Osteocyte (in vitro differentiated cells): Measurements from ENCODE around the gene RHCE. TPM values are rescaled to one million over a fixed set of nuclear protein-coding genes. Genes with fewer than 3 reads are reported as not detected.
"Not testable (repeated sequence)": the region's sequence is repeated elsewhere in the genome, so short reads cannot be mapped to it uniquely, and the experiment has no call there.

Experiments
- DNase-seq: peaks from one replicate; pipeline ENCODE4 v3.0.0; 2021; ENCODE audit warnings: mixed read lengths; ENCODE audit not compliant: unreplicated experiment; ENCODE audit errors: extremely low spot score
- H3K27ac Mint-ChIP-seq: one replicate; pipeline ENCODE4 v1.8.0; 2021; ENCODE audit warnings: mild to moderate bottlenecking, mixed read lengths; ENCODE audit not compliant: unreplicated experiment
- H3K27me3 Mint-ChIP-seq: one replicate; pipeline ENCODE4 v1.8.0; 2021; ENCODE audit warnings: mixed read lengths; ENCODE audit not compliant: unreplicated experiment
- H3K36me3 Mint-ChIP-seq: one replicate; pipeline ENCODE4 v1.8.0; 2021; ENCODE audit warnings: mixed read lengths; ENCODE audit not compliant: unreplicated experiment
- H3K4me1 Mint-ChIP-seq: one replicate; pipeline ENCODE4 v1.8.0; 2021; ENCODE audit warnings: mixed read lengths; ENCODE audit not compliant: unreplicated experiment
- H3K4me3 Mint-ChIP-seq: one replicate; pipeline ENCODE4 v1.8.0; 2021; ENCODE audit warnings: mild to moderate bottlenecking, moderate library complexity, mixed read lengths; ENCODE audit not compliant: unreplicated experiment
- H3K9me3 Mint-ChIP-seq: one replicate; pipeline ENCODE4 v1.8.0; 2021; ENCODE audit warnings: mixed read lengths; ENCODE audit not compliant: unreplicated experiment
- total RNA-seq: library from RNA; stranded (reverse); gene quantifications from 2 replicates; pipeline ENCODE4 v1.2.1, GENCODE V29; 2021
- TF ChIP-seq, protein P1 (sequence below): fragments of 200-600 bp; sonication (generic); IDR thresholded peaks from 2 replicates; pipeline ENCODE4 v1.5.0; 2021; ENCODE audit warnings: antibody characterized with exemption, mild to moderate bottlenecking, moderate library complexity

RHCE gene
- total RNA-seq, 1 donor from 2014 or later = 0.40 TPM

DNA sequence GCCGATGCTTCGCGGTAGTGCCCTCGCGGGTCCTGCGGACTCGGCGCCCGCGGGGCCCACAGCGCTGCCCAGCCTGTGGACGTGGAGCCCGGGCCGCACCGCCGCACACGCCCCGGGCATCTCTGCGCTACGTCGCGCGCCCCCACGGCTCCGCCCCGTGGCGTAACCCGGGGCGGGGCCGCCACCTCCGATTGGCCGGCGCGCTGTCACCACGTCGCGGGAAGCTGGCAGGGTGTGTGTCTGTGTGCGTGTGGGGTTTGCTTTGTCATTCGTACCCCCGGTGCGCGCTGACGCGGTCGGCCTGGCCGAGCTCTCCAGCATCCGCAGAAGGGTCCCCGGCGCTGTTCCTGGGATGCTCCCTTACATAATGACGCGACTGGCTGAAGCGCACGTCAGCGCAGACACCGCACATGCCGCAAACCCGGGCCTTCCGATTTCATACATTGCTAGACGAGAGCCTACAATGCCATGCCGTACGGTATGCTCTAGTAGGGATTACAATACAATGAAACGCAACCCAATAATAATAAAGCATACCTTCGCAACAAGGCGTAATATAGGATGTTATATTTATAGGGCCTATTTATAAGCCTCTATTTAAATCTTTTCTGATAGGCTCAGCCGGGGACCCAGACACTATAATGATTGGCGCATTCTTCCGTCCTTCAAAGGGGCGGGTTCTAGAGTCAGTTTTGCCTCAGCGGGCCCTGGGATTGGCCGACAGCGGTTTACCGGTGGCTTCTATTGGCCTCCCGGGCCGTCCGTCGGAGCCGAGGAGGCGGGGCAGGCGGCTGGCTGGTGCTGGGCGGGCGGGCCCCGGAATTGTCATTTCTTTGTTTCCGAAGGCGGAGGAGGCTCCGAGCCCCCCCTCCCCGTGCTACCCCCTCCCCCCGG, 9.7 kb upstream of the RHCE start, which contains the start of gene MACO1:
TSS of gene MACO1 (plus strand) at position 825 of the 894 bp plus-strand sequence. CDS start 202 bp downstream, outside the sequence.
- TF ChIP-seq, protein P1, sequence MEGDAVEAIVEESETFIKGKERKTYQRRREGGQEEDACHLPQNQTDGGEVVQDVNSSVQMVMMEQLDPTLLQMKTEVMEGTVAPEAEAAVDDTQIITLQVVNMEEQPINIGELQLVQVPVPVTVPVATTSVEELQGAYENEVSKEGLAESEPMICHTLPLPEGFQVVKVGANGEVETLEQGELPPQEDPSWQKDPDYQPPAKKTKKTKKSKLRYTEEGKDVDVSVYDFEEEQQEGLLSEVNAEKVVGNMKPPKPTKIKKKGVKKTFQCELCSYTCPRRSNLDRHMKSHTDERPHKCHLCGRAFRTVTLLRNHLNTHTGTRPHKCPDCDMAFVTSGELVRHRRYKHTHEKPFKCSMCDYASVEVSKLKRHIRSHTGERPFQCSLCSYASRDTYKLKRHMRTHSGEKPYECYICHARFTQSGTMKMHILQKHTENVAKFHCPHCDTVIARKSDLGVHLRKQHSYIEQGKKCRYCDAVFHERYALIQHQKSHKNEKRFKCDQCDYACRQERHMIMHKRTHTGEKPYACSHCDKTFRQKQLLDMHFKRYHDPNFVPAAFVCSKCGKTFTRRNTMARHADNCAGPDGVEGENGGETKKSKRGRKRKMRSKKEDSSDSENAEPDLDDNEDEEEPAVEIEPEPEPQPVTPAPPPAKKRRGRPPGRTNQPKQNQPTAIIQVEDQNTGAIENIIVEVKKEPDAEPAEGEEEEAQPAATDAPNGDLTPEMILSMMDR = no peak
- peak; percentile 99 for DNase-seq
- Mint-ChIP-seq H3K9me3 (no peaks in the 10 kb centered on the region), H3K27ac (peak within 1 kb of the TSS; percentile 97), H3K27me3 (no peaks in the 10 kb centered on the region), H3K36me3 (no peaks in the 10 kb centered on the region), H3K4me3 (peak within 1 kb of the TSS; percentile 91), H3K4me1 (peaks cover 47% of the 10 kb centered on the region)

DNA sequence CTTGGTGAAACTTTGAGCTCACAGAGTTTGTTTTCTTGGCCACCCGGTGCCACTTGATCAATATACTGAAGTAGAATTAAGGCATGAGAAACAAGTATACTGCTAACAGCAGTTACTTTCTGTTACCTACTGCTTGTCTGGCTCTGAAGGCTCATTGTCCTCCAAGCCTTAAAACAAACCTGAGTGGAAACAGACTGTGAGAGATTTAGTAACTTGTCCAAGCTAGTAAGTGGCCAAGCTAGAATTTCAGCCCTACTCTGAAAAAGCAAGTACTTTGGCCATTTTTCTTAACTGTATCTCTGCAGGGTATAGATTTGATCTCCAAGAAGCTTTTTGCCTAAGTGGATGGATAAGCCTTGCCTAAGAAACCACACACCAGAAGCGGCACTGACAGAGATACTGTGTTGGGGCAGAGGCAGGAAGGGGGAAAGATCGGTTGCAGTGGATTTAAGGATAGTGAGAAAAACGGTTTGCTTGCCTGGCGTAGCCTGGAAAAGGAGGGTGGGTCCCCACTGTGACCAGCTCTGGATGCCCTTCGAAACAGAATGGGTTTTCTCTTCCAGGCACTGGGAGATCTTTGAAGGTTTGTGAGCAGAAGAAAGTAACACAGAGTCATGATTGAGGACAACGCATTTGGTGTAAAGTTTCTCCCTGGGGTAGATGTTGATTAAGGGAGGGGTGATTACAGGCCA, 8.0 kb upstream of the RHCE start:
- Mint-ChIP-seq H3K36me3 (no peaks in the 10 kb centered on the region), H3K27me3 (no peaks in the 10 kb centered on the region), H3K4me3 (peak overlapping the region; percentile 57), H3K4me1 (peaks cover 30% of the 10 kb centered on the region), H3K27ac (peak overlapping the region; percentile 16), H3K9me3 (no peaks in the 10 kb centered on the region)
- no peak for DNase-seq
- TF ChIP-seq, protein P1 = no peak

DNA sequence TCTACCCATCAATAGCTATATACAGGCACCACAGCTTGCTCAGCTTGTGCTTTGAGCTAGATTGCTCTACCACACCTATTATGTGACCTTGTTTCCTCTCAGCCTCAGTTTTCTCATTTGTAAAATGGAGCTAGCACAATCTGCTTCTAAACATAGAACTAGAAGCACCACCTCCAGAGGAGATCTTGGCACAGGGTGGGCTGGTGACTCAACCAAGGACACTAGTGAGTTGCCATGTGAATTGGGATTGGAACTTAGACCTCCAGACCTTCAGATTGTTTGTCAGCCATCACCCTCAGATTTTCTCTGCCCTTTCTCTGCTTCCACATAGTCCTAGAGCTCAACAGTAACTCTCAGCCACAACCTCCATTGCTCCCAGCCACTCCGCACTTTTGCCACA, 7.1 kb upstream of the RHCE start:
- DNase-seq = no peak
- Mint-ChIP-seq H3K4me3 (no peak overlapping the region), H3K4me1 (peaks cover 21% of the 10 kb centered on the region), H3K27ac (no peak overlapping the region), H3K36me3 (no peaks in the 10 kb centered on the region), H3K27me3 (no peaks in the 10 kb centered on the region), H3K9me3 (no peaks in the 10 kb centered on the region)
- TF ChIP-seq, protein P1 = no peak

DNA sequence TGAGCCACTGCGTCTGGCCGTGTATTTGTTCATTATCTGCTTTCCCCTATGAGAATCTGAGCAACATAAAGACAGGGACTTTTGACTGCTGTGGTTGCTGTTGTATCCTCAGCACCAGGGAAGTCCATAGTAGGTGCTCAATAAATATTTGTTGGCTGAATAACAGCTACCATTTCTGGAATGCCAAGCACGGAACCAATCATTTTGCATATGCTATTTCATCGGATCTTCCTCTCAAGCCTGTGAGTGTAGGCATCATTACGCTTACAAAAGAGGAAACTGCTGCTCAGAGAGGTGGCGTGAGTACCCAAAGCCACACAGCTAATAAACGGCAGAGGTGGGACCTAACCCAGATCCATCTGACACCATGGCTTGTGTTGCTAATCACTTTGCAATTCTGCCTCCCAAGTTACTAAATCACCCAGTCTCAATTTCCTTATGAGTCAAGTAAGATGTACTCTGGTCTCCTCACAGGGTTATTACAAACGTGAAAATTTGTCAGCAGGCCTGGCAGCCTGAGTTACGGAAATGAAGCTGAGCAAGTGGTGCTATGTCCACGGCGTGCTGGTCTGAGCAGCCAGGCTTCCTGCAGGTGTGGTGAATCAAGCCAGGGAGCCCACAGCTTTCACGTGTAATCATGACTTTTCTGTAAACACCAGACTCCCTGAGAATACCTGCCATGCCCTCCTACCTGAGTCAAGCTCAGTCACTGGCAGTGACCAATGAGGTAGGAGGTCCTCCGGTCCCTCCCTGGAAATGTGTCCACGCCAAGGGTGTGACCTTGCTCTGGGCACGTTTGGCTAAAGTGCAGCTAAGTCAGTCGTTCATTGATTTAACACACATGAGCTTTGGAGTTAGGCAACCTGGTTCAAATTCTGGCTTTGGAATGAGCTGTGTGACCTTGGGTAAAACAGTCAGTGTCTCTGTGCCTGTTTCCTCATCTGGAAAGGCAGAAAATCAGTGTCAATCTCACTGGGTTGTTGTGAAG, 4.8 kb upstream of the RHCE start:
- Mint-ChIP-seq H3K4me1 (peaks cover 9% of the 10 kb centered on the region), H3K27ac (no peak overlapping the region), H3K9me3 (no peaks in the 10 kb centered on the region), H3K36me3 (no peaks in the 10 kb centered on the region), H3K4me3 (no peak overlapping the region), H3K27me3 (no peaks in the 10 kb centered on the region)
- DNase-seq = no peak
- TF ChIP-seq, protein P1 = no peak

DNA sequence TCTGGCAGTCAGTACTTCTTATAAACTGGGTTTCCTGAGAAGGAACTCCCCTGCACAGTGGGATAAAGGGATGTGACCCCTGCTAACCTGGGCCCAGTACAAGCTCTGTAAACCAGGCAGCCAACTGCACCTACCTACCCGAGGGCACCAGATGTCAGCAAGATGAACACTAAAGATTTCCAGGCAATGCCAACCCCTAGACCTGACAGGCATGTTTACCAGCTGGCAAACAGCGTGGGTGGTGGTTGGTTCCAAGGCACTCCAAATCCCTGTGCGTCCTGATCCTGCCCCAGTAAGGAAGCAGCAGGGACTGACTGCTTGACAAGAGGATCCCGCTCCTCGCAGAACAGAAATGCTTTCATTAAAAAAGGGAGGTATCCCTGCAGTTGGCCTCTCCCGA, 2.6 kb upstream of the RHCE start:
- H3K9me3 Mint-ChIP-seq, H3K27me3 Mint-ChIP-seq, H3K4me1 Mint-ChIP-seq, DNase-seq, H3K36me3 Mint-ChIP-seq, H3K27ac Mint-ChIP-seq, H3K4me3 Mint-ChIP-seq: not testable (repeated sequence)

DNA sequence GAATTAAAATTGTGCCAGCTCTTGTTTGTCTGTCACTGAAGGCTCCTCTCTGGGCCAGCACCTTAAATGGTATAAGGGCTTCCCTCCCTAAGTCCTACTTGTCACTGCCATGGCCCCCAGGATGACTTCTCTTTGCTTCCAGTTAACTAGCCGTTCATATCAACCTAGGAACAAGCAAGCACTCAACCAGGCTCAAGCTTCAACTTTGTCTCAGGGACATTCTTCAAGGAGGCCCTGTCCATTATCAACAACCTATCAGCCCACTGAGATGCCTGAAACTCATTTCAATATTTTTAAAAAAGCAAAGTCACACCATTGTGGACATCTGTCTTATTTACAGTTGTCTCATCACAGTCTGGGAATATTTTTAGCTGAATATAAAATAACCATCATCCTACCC, 1.3 kb downstream of the RHCE start:
- H3K4me3 Mint-ChIP-seq, H3K36me3 Mint-ChIP-seq, H3K9me3 Mint-ChIP-seq, H3K4me1 Mint-ChIP-seq, DNase-seq, H3K27ac Mint-ChIP-seq, H3K27me3 Mint-ChIP-seq: not testable (repeated sequence)

DNA sequence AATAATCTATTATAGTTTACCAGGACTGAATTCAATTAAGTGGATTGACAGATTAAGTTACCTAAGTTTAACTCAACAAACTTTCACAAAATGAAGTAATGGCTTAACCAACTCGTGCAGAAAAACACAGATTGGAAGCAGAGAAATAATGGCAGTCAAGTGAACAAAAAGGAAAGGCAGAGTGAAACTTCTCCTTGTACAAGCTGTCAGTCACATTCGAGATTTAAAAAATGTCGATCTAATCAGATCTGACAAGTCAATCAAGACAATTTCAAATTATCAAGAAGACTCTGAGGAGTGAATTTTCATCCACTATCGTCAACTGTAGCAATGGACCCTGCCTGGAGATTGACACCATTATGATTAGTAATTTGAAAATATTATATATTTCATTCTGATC, 3.3 kb downstream of the RHCE start:
- H3K36me3 Mint-ChIP-seq, H3K27me3 Mint-ChIP-seq, DNase-seq, H3K27ac Mint-ChIP-seq, H3K9me3 Mint-ChIP-seq, H3K4me1 Mint-ChIP-seq, H3K4me3 Mint-ChIP-seq: not testable (repeated sequence)
